ELF-1 (cell line): ENCODE results near the gene SH3PXD2A.

Experiments
- DNase-seq: peaks from one replicate; pipeline ENCODE4 v3.0.0-alpha.2; 2016; ENCODE audit warnings: low read depth, low spot score

The SH3PXD2A gene

GRCh38 chr10:103709341-103709920, 145.9 kb downstream of the SH3PXD2A start:
- DNase-seq, result no peak

- DNase-seq, result no peak
These were observed 146.6 kb downstream of the SH3PXD2A start for GRCh38 chr10:103708627-103709288.

- DNase-seq, result no peak
These were observed 147.3 kb downstream of the SH3PXD2A start for GRCh38 chr10:103707956-103708626.

- DNase-seq, result no peak
These were observed 148.6 kb downstream of the SH3PXD2A start for GRCh38 chr10:103706762-103707161.

GRCh38 chr10:103706047-103706446, 149.3 kb downstream of the SH3PXD2A start:
- DNase-seq, result no peak

GRCh38 chr10:103703941-103704919, 151.1 kb downstream of the SH3PXD2A start:
- DNase-seq, result no peak

- DNase-seq, result no peak
These were observed 153.8 kb downstream of the SH3PXD2A start for GRCh38 chr10:103701380-103702222.

- DNase-seq, result no peak
These were observed 155.0 kb downstream of the SH3PXD2A start for GRCh38 chr10:103700436-103700715.

GRCh38 chr10:103699611-103700435, 155.6 kb downstream of the SH3PXD2A start:
- DNase-seq, result no peak

GRCh38 chr10:103698266-103698665, 157.1 kb downstream of the SH3PXD2A start:
- DNase-seq, result no peak

GRCh38 chr10:103697787-103698186, 157.6 kb downstream of the SH3PXD2A start:
- DNase-seq, result no peak

- DNase-seq, result peak; percentile 88
These were observed 158.8 kb downstream of the SH3PXD2A start for GRCh38 chr10:103696411-103697145.

GRCh38 chr10:103696094-103696410, 159.3 kb downstream of the SH3PXD2A start:
- no peak for DNase-seq

- no peak for DNase-seq
These were observed 159.8 kb downstream of the SH3PXD2A start for GRCh38 chr10:103695584-103696005.

GRCh38 chr10:103693812-103694205, 161.6 kb downstream of the SH3PXD2A start:
- no peak for DNase-seq

GRCh38 chr10:103692952-103693811, 162.2 kb downstream of the SH3PXD2A start:
- DNase-seq, result peak; percentile 48

GRCh38 chr10:103692436-103692951, 162.9 kb downstream of the SH3PXD2A start:
- DNase-seq, result no peak

- no peak for DNase-seq
These were observed 163.5 kb downstream of the SH3PXD2A start for GRCh38 chr10:103691723-103692435.
